ENCODE measurements around the gene DDX54.
"Not testable (repeated sequence)": the region's sequence is repeated elsewhere in the genome, so short reads cannot be mapped to it uniquely, and the experiment has no call there.

Gene DDX54

DNA sequence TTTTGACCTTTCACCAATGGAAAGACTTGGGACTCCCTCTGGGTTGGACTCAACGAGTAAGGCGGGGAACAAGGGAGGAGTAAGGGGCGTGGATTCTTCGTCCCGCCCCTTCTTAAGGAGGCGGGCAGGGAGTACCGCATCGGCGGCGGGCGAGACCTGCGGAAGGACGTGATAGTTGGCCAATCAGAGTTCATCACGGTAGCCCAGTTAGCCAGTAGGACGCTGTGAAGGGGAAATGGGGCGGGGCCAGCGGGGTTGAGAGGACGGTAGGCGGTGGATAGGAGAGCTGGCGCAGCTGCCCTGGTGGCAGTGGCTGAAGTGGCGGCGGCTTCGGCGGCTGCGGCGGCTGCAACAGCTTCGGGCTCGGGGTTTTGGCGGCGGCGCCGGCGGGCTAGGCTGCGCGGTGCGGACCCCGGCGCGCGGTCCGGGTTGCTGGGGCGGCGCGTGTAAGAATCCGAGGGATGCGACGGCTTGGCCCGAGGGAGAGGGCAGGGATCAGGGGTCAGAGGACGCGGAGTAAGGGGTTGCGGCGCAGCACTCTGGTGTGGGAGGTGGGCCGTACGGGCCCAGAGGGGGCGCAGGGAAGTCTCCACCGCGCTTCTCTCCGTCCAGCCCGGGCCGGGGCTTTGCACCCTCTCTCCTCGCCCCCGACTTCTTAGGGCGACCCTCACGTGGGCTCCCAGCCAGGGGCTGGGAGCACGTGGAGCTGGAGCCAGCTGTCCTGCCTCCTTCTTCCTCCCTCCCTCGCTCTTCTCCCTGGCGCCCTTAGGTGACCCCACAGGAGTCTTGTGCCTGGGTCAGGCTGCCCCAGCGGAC is 36.1 kb upstream of the DDX54 start, which contains the start of gene TPCN1:
TPCN1 (plus strand) TSS at position 284 of the 816 bp plus-strand sequence. CDS start 5,389 bp downstream, outside the sequence.
- DNase-seq (ENCODE audit: low read depth in 2 of 3, low spot score in 2 of 3): peak; percentile 93 to 97 (median 96)

DNA sequence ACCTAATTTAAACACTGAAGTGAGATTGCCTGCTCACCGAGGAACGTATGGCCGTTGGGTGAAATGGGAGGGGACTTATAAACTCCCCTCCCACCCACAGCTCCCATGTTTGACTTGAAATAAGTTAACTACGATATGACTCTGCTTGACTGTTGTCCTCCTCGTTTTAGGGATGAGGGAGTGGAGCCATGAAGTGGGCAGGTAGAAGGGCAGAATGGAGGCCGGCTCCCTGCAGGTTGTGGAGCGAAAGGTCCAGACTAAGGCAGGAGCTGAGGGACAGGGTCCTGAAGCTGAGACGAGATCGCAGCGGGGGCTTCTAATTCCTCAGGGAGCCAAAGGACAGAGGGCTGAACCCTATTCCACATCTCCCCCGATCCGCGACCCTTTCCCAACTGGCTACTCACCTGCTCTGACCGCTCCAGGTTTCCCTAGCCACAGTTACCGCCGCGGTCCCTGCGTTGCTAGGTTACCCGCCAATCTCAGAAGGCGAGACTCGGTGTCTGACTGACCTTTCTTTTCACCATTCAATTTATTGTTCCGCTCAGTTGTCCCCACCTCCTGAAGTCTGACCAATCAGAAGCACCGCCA is 35.4 kb upstream of the DDX54 start:
- DNase-seq (ENCODE audit: low read depth in 2 of 3, low spot score in 2 of 3): no peak

DNA sequence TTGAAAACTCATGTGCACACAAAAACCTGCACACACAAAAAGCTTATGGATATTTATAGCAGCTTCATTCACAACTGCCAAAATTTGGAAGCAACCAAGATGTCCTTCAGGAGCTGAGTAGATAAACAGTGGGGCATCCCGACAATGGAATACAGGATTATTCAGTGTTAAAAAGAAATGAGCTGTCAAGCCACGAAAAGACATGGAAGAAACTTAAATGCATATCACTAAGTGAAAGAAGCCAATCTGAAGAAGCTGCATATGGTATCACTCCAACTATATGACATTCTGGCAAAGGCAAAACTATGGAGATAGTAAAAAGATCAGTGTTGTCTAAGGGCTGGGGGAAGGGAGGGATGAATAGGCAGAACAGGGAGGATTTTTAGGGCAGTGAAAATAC is 30.7 kb upstream of the DDX54 start:
- no peak for DNase-seq (ENCODE audit: low read depth in 2 of 3, low spot score in 2 of 3)

DNA sequence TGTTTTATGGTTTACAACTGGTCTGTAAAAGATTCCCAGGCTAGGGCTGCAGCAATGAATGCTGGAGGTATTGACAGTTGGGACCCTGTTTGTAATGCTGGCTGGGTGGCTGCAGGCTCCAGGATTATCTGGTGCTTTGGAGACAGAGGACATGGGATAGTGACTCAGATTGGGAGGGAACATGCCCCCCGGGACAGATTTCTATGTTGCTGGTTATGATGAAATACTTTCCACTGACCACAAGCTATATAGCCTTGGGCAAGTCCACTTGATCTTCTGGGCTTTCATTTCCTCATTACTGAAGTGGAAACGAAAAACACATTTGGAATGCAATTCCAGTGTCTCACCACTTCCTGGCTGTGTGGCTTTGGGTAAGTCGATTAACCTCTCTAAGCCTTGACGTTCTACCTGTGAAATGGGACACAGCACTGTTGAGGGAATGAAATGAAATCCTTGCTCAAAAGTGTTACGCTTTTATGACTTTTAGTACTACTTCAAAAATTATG is 29.7 kb upstream of the DDX54 start:
- DNase-seq (ENCODE audit: low read depth in 2 of 3, low spot score in 2 of 3): no peak

DNA sequence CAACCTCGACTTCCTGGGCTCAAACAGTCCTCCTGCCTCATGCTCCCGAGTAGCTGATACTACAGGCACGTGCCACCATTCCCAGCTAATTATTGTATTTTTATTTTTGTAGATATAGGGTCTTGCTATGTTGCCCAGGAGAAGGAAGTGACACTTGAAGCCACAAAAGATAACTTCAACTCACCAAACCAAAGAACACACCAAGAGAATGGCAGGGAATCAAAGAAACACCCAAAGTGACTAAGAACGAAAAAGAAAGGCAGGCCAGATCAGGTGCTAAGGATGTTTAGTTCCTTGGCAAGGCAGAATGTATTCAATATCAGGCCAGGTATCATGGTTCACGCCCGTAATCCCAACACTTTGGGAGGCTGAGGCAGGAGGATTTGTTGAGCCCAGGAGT is 25.9 kb upstream of the DDX54 start:
- DNase-seq (ENCODE audit: low read depth in 2 of 3, low spot score in 2 of 3): no peak

DNA sequence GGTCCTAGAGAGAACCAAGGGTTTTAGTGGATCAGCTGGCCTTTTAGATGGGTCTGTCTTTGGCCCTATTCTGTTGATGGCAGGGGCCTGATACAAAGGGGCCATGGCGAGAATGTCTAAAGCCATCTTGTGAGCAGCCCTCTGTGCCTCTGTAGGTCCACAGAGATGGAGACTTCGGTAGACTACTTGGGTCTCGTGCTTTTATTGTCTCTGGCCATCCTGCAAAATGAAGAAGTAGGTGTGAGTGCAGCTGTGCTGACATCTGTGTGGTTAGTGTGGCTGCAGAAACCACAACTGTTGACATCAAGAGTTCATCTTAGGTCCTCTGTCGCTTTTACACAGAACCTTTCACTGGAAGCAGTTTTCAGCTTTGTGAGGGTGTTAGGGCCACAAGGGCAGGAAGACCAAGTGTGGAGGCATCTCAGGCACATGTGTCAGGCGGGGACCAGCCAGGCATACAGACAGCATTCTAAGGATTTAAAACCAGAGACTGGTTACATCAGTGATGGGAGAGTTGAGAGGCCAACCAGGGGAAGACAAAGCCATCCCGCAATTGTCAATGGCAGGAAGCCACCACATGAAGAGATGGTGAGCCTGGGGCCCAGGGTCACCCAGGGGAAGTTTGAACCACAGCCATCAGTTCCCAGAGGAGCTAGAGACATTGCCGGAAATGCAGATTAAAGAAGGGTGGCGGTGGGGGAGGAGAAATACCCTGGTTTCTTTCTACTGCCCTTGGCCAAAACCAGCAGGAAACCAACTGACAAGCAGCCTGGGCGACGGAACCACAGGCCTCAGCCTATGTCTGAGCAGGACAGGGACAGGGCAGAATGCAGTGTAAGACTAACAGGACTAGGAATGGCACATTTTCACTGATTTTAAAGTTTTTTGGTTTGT is 23.0 kb upstream of the DDX54 start:
- peak; percentile 40 to 52 (median 43) for DNase-seq (ENCODE audit: low read depth in 2 of 3, low spot score in 2 of 3)

DNA sequence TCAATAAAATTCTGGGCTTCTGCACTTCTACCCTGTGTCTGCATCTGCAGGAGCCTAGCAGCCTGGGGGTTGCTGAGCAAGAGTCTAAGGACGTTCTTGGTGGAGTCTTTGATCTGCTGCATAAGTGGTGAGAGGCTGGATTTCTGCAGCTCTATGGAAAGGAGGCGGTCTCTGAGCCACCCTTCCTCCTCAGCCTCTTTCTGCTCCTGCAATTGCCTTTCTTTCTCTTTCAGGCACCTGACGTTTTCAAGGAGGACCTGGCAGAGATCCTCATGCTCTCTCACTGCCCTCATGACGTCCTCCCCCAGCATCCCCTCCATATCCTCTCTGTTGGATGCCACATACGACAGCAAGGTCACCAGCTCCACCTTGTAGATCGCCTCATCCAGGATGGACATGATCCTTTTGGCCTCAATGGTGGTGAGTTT is 22.3 kb upstream of the DDX54 start:
- no peak for DNase-seq (ENCODE audit: low read depth in 2 of 3, low spot score in 2 of 3)

DNA sequence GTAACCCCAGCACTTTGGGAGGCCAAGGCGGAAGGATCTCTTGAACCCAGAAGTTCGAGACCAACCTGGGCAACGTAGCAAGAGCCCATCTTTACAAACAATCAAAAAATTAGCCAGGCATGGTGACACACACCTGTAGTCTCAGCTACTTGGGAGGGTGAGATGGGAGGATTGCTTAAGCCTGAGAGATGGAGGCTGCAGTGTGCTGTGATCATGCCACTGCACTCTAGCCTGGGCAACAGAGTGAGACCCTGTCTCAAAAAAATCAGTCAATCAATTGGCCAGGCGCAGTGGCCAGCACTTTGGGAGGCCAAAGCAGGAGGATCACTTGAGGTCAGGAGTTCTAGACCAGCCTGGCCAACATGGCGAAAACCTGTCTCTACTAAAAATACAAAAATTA is 21.5 kb upstream of the DDX54 start:
- DNase-seq (ENCODE audit: low read depth in 2 of 3, low spot score in 2 of 3): not testable (repeated sequence)

DNA sequence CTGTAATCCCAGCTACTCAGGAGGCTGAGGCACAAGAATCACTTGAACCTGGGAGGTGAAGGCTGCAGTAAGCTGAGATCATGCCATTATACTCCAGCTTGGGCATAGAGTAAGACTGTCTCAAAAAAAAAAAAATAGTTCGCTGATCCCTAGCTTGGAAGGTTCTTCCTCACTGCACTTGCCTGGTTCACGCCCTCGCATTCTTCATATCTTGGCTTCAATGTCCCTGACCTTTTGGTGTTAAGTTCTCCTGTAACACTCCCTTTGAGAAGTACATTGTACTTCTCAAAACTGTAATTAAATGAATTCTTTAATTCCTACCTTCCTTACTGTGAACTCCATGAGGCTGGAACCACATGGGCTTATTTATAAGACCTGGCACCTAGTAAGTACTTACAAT is 19.5 kb upstream of the DDX54 start:
- no peak for DNase-seq (ENCODE audit: low read depth in 2 of 3, low spot score in 2 of 3)

DNA sequence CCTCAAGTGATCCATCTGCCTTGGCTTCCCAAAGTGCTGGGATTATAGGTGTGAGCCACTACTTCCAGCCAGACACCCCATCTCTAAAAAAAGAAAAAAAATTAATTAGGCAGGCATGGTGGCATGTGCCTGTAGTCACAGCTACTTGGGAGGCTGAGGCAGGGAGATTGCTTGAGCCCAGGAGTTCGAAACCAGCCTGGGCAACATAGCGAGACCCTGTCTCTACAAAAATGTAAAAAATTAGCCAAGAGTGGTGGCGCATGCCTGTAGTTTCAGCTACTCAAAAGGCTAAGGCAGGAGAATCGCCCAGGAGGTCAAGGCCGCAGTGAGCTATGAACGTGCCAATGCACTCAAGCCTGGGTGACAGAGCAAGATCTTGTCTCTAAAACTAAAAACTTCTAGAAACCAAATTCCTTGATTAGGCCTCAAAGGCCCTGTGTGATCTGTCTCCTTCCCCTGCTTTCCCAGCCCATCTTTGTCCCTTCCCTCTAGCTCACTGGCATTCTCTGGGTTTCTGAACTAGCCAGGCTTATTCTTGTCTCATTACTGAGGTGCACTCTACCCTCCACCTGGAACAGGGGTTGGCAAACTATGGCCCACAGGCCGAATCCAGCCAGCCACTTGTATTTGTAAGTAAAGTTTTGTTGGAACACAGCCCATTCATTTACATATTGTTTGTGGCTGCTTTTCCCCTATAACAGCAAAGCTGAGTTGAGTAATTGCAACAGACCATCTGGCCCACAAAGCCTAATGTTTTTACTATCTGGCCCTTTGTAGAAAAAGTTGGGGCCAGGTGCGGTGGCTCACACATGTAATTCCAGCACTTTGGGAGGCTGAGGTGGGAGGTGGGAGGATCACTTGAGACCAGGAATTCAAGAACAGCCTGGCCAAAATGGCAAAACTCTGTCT is 18.8 kb upstream of the DDX54 start:
- DNase-seq (ENCODE audit: low read depth in 2 of 3, low spot score in 2 of 3): no peak

DNA sequence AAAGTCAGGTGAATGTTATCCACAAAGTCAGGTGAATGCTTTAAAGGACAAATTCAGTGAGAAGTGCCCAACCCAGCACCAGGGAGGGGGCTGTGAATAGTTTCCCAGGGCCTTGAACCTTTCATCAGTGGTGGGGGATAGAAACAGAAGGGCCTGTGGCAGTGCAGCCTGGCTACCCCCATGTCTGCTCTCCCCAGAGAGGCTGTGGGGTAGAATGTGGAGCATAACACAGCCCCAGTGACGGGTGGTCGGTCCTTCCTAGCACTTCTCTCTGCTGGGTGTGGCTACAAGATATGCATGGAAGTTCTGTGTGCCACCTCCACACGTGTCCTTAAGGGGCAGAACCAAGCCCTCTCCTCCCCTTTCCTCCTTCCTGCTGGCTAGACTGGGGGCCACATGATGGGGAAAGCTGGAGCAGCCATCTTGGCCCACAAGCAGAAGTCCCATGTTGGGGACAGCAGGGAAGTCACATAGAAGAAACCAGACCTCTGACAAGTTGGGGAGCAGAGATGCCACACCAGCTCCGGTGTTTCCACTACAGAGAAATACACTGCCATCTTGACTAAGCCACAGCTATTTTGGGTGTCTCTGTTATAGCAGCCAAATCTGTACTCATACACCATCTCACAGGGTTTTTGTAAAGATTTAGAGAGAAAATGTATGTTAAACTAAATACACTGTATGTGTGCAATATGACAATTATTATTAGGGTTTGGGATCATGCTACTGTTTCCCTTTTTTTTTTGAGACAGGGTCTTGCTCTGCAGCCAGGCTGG is 17.2 kb upstream of the DDX54 start:
- DNase-seq (ENCODE audit: low read depth in 2 of 3, low spot score in 2 of 3): no peak

DNA sequence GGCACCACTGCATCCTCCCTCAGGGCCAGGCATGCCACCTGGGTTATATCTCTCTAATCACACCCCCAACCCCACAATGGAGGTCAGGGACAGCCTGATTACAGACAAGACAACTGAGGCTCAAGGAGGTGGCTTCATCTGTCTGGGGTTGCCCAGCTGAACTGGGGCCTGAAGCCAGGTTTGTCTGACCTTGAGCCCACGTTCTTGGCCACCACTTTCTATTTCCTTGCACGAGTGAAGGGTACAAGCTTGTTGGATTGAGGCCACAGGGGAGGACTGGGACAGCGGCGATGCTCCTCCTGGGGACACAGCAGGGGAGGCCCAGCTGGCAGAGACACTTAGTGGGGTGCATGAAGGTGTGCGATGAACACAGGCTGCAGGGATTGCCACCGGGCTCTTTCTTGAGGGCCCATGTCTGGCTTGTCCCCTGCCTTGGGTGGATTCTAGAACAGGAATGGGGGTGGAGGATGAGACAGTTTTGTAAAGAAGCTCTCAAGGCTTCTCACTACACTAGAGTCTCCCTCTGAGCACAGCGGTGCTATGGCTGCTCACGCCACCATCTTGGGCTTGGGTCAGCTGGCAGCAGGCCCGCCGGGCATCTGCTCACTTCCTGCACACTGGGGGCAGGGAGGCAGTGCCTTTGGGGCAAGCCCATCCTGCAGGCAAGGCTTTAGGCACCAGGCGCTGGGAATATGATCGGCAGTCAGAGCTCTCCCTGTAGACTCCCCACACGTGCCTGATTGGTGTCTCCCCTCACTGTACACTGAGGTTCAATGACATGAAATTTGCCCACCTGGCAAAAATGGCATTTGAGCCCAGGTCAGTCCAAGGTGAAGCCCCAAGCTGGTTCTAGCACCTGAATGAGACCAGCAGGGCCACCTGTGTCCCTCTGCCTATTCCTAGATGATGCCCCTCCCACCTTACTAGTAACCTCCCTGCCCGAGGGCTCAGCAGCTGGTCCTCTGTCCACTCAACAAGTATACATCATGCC is 16.2 kb upstream of the DDX54 start:
- DNase-seq (ENCODE audit: low read depth in 2 of 3, low spot score in 2 of 3): no peak

DNA sequence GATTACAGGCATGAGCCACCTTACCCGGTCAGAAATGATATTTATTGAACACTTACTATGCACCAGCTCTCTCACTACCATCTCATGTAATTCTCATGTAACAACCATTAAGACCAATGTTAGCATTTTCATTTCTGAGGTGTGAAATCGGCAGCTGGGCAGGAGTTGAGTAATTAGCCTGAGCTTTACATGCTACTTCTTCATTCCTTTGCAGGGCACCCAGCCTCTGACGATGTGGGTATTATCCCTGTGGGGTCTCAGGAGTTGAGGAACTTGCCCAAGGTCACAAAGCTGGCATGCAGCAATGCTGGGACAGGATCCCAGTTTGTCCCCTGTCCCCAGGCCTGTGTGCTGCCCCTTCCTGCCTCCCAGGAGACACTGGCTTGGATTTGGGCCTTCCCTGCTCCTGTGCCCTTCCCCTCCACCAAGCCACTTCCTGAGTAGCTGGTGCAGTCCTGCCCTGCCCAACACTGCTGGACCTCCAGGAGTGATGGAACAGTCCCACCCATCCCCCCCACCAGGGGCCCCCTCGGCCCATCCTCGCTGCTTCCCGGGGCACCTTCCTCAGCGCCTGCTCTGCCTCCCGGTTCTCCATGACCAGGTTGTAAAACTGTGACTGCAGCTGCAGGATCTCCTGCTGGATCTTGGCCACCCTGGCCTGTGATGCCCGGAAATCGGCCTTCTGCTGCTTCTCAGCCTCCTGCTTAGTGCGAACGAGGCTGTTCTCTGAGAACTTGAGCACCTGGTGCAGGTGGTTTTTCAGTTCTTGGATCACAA is 14.9 kb upstream of the DDX54 start:
- DNase-seq (ENCODE audit: low read depth in 2 of 3, low spot score in 2 of 3): no peak

DNA sequence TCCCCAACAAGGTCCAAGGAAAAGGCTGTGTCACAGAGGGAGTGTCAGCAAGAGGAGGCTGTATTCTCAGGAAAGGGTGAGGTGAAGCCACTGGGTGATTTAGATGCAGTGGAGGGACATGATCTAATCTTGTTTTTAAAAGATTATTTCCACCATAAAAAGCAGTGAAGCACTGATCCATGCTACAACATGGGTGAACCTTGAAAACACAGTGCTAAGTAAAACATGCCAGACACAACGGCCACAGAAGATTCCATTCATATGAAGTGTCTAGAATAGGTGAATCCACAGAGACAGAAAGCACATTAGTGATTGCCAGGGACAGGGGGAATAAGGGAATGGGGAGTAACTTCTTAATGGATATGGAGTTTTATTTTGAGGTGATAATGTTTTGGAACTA is 13.0 kb upstream of the DDX54 start:
- DNase-seq (ENCODE audit: low read depth in 2 of 3, low spot score in 2 of 3): no peak

DNA sequence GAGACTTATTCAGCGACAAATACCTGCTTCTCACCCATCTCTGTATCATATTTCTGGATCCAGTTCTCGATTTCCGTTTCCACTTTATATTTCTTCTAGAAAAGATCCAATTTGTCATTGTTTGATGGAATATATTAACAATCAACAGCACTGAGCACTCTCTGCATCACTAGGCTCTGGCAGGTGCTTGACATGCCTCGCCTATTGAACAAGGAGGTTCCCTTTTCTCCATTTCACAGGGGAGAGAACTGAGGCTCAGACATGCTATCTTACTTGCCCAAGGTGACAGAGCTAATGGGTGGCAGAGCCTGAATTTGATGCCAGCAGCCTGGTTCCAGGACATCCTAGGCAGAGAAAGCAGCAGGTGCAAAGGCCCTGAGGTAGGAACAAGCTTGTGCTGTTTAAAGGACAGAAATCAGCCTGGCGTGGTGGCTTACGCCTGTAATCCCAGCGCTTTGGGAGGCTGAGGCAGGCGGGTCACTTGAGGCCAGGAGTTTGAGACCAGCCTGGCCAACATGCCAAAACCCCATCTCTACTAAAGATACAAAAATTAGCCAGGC is 12.3 kb upstream of the DDX54 start:
- no peak for DNase-seq (ENCODE audit: low read depth in 2 of 3, low spot score in 2 of 3)

DNA sequence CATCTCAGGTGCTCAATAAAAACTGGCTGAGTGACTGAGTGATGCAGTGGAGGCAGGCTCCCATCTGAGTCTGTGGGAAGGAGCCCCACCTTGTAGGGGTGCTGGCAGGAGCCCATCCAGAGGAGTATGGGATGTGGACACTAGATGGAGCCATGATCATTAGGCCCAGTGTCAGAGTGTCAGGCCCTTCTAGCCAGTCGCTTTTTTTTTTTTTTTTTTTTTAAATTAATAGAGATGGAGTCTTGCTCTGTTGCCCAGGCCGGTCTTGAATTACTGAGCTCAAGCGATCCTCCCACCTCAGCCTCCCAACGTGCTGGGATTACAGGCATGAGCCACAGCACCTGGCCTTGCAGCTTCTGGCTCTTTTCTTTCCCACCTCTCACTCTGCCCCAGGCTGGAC is 11.7 kb upstream of the DDX54 start:
- no peak for DNase-seq (ENCODE audit: low read depth in 2 of 3, low spot score in 2 of 3)

DNA sequence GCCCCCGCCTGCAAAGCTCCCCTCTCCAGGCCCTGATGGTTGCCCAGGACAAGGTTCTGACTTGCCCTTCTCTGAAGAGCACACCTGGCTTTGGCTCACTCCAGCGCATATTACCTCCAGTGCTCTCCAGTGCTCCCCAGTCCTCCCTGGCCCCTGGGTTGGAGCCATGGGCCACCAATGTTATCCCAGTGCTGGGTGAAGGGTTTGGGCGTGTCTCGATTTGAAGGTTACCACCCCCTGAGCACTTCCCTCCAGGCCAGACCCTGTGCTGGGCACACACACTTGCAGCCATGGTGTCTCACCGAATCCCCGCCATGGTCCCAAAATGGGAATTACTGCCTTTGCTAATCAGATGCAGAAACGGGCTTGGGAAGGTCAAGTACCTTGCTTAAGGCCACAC is 11.3 kb upstream of the DDX54 start:
- no peak for DNase-seq (ENCODE audit: low read depth in 2 of 3, low spot score in 2 of 3)
